Neuronal stem cell (in vitro differentiated cells): ENCODE measurements around the gene P2RX3.

ENCODE experiments used
- DNase-seq: peaks from one replicate; pipeline ENCODE4 v3.0.0-alpha.2; 2013; ENCODE audit warnings: low spot score
- H2AFZ ChIP-seq: one replicate; pipeline ENCODE4 v1.6.1; 2013; ENCODE audit warnings: mild to moderate bottlenecking, low read length, inconsistent platforms
- H2AK5ac ChIP-seq: 2 replicates; pipeline ENCODE4 v1.6.1; 2013; ENCODE audit warnings: low read depth, mild to moderate bottlenecking, inconsistent platforms, low read length, moderate library complexity, mixed read lengths
- H2BK120ac ChIP-seq: 2 replicates; pipeline ENCODE4 v1.6.1; 2013; ENCODE audit warnings: low read depth, mild to moderate bottlenecking, inconsistent platforms, low read length, moderate library complexity, mixed read lengths
- H2BK12ac ChIP-seq: one replicate; pipeline ENCODE4 v1.6.1; 2013; ENCODE audit warnings: low read length, inconsistent platforms
- H2BK15ac ChIP-seq: 2 replicates; pipeline ENCODE4 v1.6.1; 2013; ENCODE audit warnings: mild to moderate bottlenecking, low read length, inconsistent platforms, mixed read lengths
- H2BK5ac ChIP-seq: one replicate; pipeline ENCODE4 v1.6.1; 2013; ENCODE audit warnings: inconsistent platforms, mild to moderate bottlenecking, low read length, moderate library complexity
- H3K14ac ChIP-seq: one replicate; pipeline ENCODE4 v1.6.1; 2013; ENCODE audit warnings: low read length, inconsistent platforms
- H3K18ac ChIP-seq: 2 replicates; pipeline ENCODE4 v1.6.1; 2013; ENCODE audit warnings: low read length, inconsistent platforms
- H3K23ac ChIP-seq: 2 replicates; pipeline ENCODE4 v1.6.1; 2013; ENCODE audit warnings: low read depth, mild to moderate bottlenecking, mixed read lengths, low read length, inconsistent platforms; ENCODE audit not compliant: poor library complexity
- H3K27ac ChIP-seq: replicated peaks from 3 replicates; pipeline ENCODE4 v1.5.1; 2013; ENCODE audit warnings: low read length, inconsistent platforms
- H3K27me3 ChIP-seq, 3 experiments: 2 replicates each; pipeline ENCODE4 v1.6.1; 2013; ENCODE audit warnings: low read length in 3 of 3, mild to moderate bottlenecking in 2 of 3, inconsistent platforms in 1 of 3, low read depth in 1 of 3, mixed read lengths in 1 of 3, moderate library complexity in 1 of 3; ENCODE audit not compliant: control insufficient read depth in 3 of 3, insufficient read depth in 3 of 3
- H3K36me3 ChIP-seq, 2 donors: replicated peaks in 1 of 2; 2 replicates each; pipeline ENCODE4 v1.6.1; 2013; ENCODE audit warnings: low read length in 2 of 2; ENCODE audit not compliant: control insufficient read depth in 2 of 2, insufficient read depth in 2 of 2
- H3K4ac ChIP-seq: 2 replicates; pipeline ENCODE4 v1.6.1; 2013; ENCODE audit warnings: inconsistent platforms, mild to moderate bottlenecking, low read length, moderate library complexity
- H3K4me1 ChIP-seq, 2 donors: 1 replicate in 1 of 2; 2 replicates in 1 of 2; pipeline ENCODE4 v1.6.1; 2013; ENCODE audit warnings: low read length in 2 of 2, low read depth in 1 of 2; ENCODE audit not compliant: control insufficient read depth in 2 of 2, insufficient read depth in 1 of 2
- H3K4me2 ChIP-seq: one replicate; pipeline ENCODE4 v1.6.1; 2013; ENCODE audit warnings: mild to moderate bottlenecking, low read length, inconsistent platforms; ENCODE audit not compliant: insufficient read depth, poor library complexity, severe bottlenecking
- H3K4me3 ChIP-seq, 2 donors: 2 replicates each; pipeline ENCODE4 v1.5.1; 2013; ENCODE audit warnings: low read length in 2 of 2, mild to moderate bottlenecking in 2 of 2, inconsistent platforms in 1 of 2, moderate library complexity in 1 of 2
- H3K79me1 ChIP-seq: one replicate; pipeline ENCODE4 v1.6.1; 2013; ENCODE audit warnings: low read depth, mild to moderate bottlenecking, inconsistent platforms, low read length, moderate library complexity
- H3K9ac ChIP-seq: one replicate; pipeline ENCODE4 v1.6.1; 2013; ENCODE audit warnings: mild to moderate bottlenecking, low read depth, low read length, inconsistent platforms; ENCODE audit not compliant: poor library complexity
- H3K9me3 ChIP-seq, 2 donors: replicated peaks in 1 of 2; 2 replicates each; pipeline versions ENCODE3 to v1.6.1; 2013; ENCODE audit warnings: low read length in 2 of 2, mild to moderate bottlenecking in 2 of 2, inconsistent platforms in 1 of 2, low read depth in 1 of 2, mixed read lengths in 1 of 2, moderate library complexity in 1 of 2; ENCODE audit not compliant: control insufficient read depth in 2 of 2, insufficient read depth in 1 of 2
- H4K8ac ChIP-seq: one replicate; pipeline ENCODE4 v1.6.1; 2013; ENCODE audit warnings: low read depth, mild to moderate bottlenecking, inconsistent platforms, low read length, moderate library complexity
- H4K91ac ChIP-seq: one replicate; pipeline ENCODE4 v1.6.1; 2013; ENCODE audit warnings: low read length, low read depth, mild to moderate bottlenecking, inconsistent platforms; ENCODE audit not compliant: poor library complexity
- WGBS, 2 donors: extraction: QIAGEN DNeasy Blood & Tissue Kit; methylation state at CpG; one replicate each; pipeline ENCODE4 v1.1.7; 2013; ENCODE audit warnings: missing lambda C conversion rate in 2 of 2, mixed read lengths in 1 of 2; ENCODE audit not compliant: insufficient read length in 2 of 2, insufficient replicate concordance in 1 of 2; ENCODE audit errors: extremely low coverage in 2 of 2; 5-methylcytosine and 5-hydroxymethylcytosine counted together

The P2RX3 gene

DNA sequence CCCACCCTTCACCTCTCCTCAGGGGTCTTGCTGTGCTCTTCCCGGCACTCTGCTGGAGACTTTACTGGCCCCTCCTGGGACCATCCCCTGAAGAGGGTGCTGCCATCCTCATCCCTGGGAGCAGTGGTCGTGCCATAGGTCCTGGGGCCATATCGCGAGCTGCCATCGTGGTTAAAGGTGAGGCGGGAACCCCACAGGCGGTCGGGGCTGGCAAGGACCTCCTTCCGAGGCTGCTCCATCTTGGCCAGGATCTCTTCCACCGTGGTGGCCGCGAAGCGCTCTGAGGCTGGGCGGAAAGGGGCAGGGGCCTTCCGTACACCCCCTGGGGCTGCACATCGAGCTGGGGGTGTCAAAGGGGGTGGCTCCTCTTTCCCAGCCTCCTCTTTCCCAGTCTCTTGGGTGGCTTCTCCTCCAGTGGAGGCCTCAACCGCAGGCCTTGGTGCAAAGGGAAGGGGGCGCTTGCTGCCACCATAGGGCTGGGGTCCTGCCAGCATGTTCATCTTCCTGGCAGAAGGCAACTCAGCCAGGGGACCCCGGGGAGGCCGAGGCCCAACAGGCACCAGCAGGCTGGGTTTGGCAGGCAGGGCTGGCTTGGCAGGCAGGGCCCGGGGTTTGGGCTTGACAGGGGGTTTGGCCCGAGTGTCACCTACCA lies 18.0 kb upstream of the P2RX3 start:
- Histone ChIP-seq H3K27me3 (no peaks in the 10 kb centered on the region), H3K36me3 (peaks cover 43 to 62% of the 10 kb centered on the region in 2 donors), H2BK12ac (no peak overlapping the region), H3K4me1 (peaks cover 19 to 35% of the 10 kb centered on the region in 2 donors), H3K23ac (no peak overlapping the region), H4K8ac (no peak overlapping the region), H3K18ac (no peak overlapping the region), H3K4ac (no peak overlapping the region), H2AK5ac (no peak overlapping the region), H3K79me1 (peaks cover 17% of the 10 kb centered on the region), H3K9me3 (peaks cover 0 to 6% of the 10 kb centered on the region in 2 donors), H2AFZ (no peak overlapping the region), H3K4me2 (no peak overlapping the region), H4K91ac (no peak overlapping the region), H3K27ac (no peak overlapping the region), H3K14ac (no peak overlapping the region), H3K4me3 (no peak overlapping the region), H2BK120ac (no peak overlapping the region), H3K9ac (peak overlapping the region; percentile 4), H2BK15ac (no peak overlapping the region), H2BK5ac (no peak overlapping the region)
- no peak for DNase-seq
- no CpG with 5 or more reads among the region's 22 CpGs for WGBS, 2 donors

DNA sequence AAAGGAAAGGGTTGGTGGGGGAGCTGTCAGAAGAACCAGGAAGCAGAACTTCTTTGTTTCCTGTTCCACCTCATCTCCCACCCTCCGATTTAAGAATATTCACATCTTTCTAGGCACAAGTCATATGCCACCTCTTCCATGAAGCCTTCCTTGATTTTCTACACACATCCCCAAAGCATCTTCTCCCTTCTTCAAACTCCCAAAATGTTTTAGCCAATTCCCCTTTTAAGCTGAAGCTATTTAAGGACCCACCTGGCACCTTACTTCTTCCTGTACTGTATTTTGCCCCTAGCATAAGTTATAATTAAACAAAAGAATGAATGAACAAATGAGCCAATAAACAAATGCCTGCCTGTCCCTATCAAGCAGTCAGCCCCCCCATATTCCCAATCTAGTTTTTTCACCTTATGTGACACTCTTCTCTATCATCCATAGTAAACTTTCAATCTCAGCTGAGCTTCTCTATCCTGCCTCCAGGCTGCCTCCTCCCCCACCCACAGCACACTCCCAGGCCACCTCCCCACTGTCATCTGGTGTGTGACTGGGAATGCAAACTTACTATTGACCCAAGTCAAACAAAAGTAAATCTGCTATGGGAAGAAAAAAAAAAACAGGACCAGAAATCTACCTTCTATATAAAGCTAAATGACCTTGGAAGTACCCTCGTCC lies 17.3 kb upstream of the P2RX3 start:
- no peaks in the 10 kb centered on the region for H3K27me3 ChIP-seq
- H3K4me1 ChIP-seq: peaks cover 23 to 34% of the 10 kb centered on the region in 2 donors
- no peak overlapping the region for H2BK120ac ChIP-seq
- H2AFZ ChIP-seq: no peak overlapping the region
- peaks cover 38 to 60% of the 10 kb centered on the region in 2 donors for H3K36me3 ChIP-seq
- WGBS, 2 donors: no CpG with 5 or more reads among the region's 2 CpGs
- no peak overlapping the region for H2BK15ac ChIP-seq
- H2BK12ac ChIP-seq: no peak overlapping the region
- H3K18ac ChIP-seq: no peak overlapping the region
- no peak overlapping the region for H3K4me3 ChIP-seq
- H3K4ac ChIP-seq: no peak overlapping the region
- H2AK5ac ChIP-seq: no peak overlapping the region
- H3K27ac ChIP-seq: no peak overlapping the region
- no peak overlapping the region for H3K14ac ChIP-seq
- DNase-seq: no peak
- no peak overlapping the region for H4K91ac ChIP-seq
- peaks cover 17% of the 10 kb centered on the region for H3K79me1 ChIP-seq
- H4K8ac ChIP-seq: no peak overlapping the region
- H3K9ac ChIP-seq: no peak overlapping the region
- H3K9me3 ChIP-seq: peaks cover 0 to 6% of the 10 kb centered on the region in 2 donors
- no peak overlapping the region for H2BK5ac ChIP-seq
- no peak overlapping the region for H3K23ac ChIP-seq
- H3K4me2 ChIP-seq: no peak overlapping the region

DNA sequence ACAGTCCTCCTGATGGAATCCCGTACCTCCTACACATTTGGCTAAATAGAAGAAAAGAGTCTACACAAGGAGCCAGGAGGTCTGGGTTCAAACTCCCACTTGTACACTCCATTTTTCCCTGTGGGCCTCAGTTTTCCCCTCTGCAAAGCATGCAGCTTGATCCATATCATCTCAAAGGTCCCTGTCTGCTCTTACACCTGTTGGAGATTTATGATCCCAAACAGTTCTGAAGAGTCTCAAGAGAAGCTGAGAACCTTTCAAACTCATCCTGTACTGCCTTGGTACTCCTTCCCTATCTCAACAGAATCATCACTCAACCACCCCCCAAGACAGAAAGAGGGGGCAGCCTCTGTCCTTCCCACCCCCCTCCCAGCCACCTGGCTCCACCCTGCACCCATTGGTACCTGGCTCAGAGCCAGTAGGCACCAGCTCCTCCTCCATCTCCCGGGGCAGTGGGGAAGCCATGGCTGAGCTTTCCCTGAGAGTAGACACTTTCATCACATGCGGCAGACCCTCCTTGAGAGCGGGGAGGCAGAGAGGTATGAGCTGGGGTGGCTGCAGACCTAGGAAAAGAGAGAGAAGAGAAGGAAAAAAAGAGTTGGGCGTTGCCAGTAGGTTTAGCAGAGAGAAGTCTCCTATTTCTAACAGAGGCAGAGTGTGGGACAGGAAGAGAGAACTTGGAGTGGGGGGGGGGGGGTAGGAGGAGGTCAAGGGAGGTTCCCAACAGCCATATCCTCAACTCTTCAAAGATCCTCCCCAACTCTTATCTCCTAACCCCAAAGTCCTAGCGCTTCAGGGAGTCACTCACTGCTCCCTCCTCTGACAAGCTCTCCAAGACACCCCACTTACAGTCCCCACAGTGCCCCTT lies 16.5 kb upstream of the P2RX3 start:
- Histone ChIP-seq H3K14ac (no peak overlapping the region), H3K23ac (no peak overlapping the region), H3K9ac (peak overlapping the region; percentile 15), H3K9me3 (peaks cover 0 to 2% of the 10 kb centered on the region in 2 donors), H3K79me1 (peaks cover 17% of the 10 kb centered on the region), H2AK5ac (no peak overlapping the region), H3K4me1 (peaks cover 21 to 31% of the 10 kb centered on the region in 2 donors), H3K27me3 (no peaks in the 10 kb centered on the region), H3K4ac (no peak overlapping the region), H3K4me2 (peak overlapping the region; percentile 39), H2BK12ac (no peak overlapping the region), H4K8ac (no peak overlapping the region), H4K91ac (no peak overlapping the region), H2BK120ac (no peak overlapping the region), H3K36me3 (peaks cover 37 to 60% of the 10 kb centered on the region in 2 donors), H3K27ac (no peak overlapping the region), H3K4me3 (peak overlapping the region in 1 of 2 donors; percentile 72), H2BK15ac (no peak overlapping the region), H2BK5ac (no peak overlapping the region), H3K18ac (peak overlapping the region; percentile 64), H2AFZ (no peak overlapping the region)
- no CpG with 5 or more reads among the region's 6 CpGs for WGBS, 2 donors
- no peak for DNase-seq
